NCI-H345 treated with DMSO at 0.1 percent for 48 hours (cell line): ENCODE results near the gene FERMT3.
A peak's percentile ranks its signal among the peaks of the same experiment; 100 is the strongest.
"Not testable (repeated sequence)": the region's sequence is repeated elsewhere in the genome, so short reads cannot be mapped to it uniquely, and the experiment has no call there.

Experiments used
- DNase-seq: peaks from one replicate; lab custom pipeline; 2025; ENCODE audit not compliant: unreplicated experiment; lab: John Stamatoyannopoulos, UW

The FERMT3 gene

GRCh38 chr11:64233913-64234586, 27.5 kb downstream of the FERMT3 start, which contains the start of gene VEGFB:
Gene VEGFB, plus strand, starts transcription at chr11:64234584. Its CDS starts 250 bp downstream, at chr11:64234834.
- DNase-seq, result peak; percentile 30

GRCh38 chr11:64234647-64235379, 28.3 kb downstream of the FERMT3 start:
- no peak for DNase-seq

GRCh38 chr11:64235437-64236161, 29.1 kb downstream of the FERMT3 start:
- DNase-seq, result no peak

GRCh38 chr11:64237484-64237951, 31.0 kb downstream of the FERMT3 start:
- DNase-seq, result peak; percentile 66

- no peak for DNase-seq
Measured at GRCh38 chr11:64238076-64238475, 31.6 kb downstream of the FERMT3 start.

- no peak for DNase-seq
Measured at GRCh38 chr11:64238999-64239398, 32.5 kb downstream of the FERMT3 start.

GRCh38 chr11:64239662-64240434, 33.3 kb downstream of the FERMT3 start:
- DNase-seq, result no peak

GRCh38 chr11:64240435-64241240, 34.1 kb downstream of the FERMT3 start, which contains the start of gene FKBP2:
Gene FKBP2, plus strand, starts transcription at chr11:64241095. Its CDS starts 1,293 bp downstream, at chr11:64242388.
- peak; percentile 93 for DNase-seq

GRCh38 chr11:64241241-64241490, 34.6 kb downstream of the FERMT3 start:
- DNase-seq, result peak; percentile 91

- no peak for DNase-seq
Measured at GRCh38 chr11:64241491-64242374, 35.2 kb downstream of the FERMT3 start.

GRCh38 chr11:64243236-64243854, 36.8 kb downstream of the FERMT3 start:
- no peak for DNase-seq

- no peak for DNase-seq
Measured at GRCh38 chr11:64244107-64244506, 37.6 kb downstream of the FERMT3 start.

GRCh38 chr11:64244966-64245365, 38.4 kb downstream of the FERMT3 start:
- DNase-seq, result no peak

- no peak for DNase-seq
Measured at GRCh38 chr11:64245401-64245796, 38.9 kb downstream of the FERMT3 start.

GRCh38 chr11:64245797-64246620, 39.5 kb downstream of the FERMT3 start:
- DNase-seq, result no peak

GRCh38 chr11:64246621-64246870, 40.0 kb downstream of the FERMT3 start:
- DNase-seq, result not testable (repeated sequence)

GRCh38 chr11:64246871-64247728, 40.6 kb downstream of the FERMT3 start, which contains the start of gene PPP1R14B:
Gene PPP1R14B, minus strand, starts transcription at chr11:64246943. Its CDS starts 270 bp downstream, at chr11:64246673.
- peak; percentile 64 for DNase-seq
